HEK293 (cell line): ENCODE results near the gene VPS37C.
"Not testable (repeated sequence)": the region's sequence is repeated elsewhere in the genome, so short reads cannot be mapped to it uniquely, and the experiment has no call there.

Experiments used
- CTCF ChIA-PET: fragments of 350-600 bp; formaldehyde crosslinking; extraction: SDS; loops from one replicate; lab custom pipeline; 2021; ENCODE audit warnings: antibody characterized with exemption; lab: Yijun Ruan, JAX
- POLR2A ChIA-PET: fragments of 300-600 bp; formaldehyde crosslinking; extraction: SDS; loops from one replicate; lab custom pipeline; 2020; ENCODE audit warnings: antibody characterized with exemption, inconsistent platforms; lab: Yijun Ruan, JAX
- H3K27ac ChIP-seq: fragments of 200-500 bp; sonication (Bioruptor generic); 2 replicates; pipeline ENCODE4 v1.5.1; 2014; ENCODE audit warnings: low read depth, low read length, control low read depth, inconsistent platforms; ENCODE audit errors: extremely low read depth
- H3K36me3 ChIP-seq, 2 experiments: fragments of 200-500 bp in 1 of 2; sonication (Bioruptor generic) in 1 of 2; 1 replicate in 1 of 2; 2 replicates in 1 of 2; pipeline ENCODE4 v1.5.1; 2014 to 2017; ENCODE audit warnings: inconsistent platforms in 2 of 2, low read length in 2 of 2; ENCODE audit not compliant: control insufficient read depth in 2 of 2, insufficient read depth in 1 of 2
- H3K4me1 ChIP-seq: fragments of 200-500 bp; sonication (Bioruptor generic); 2 replicates; pipeline ENCODE4 v1.5.1; 2014; ENCODE audit warnings: mild to moderate bottlenecking, low read length, inconsistent platforms; ENCODE audit not compliant: control insufficient read depth, insufficient read depth
- H3K4me3 ChIP-seq: 2 replicates; pipeline ENCODE4 v1.5.1; 2011; ENCODE audit warnings: low read depth, mild to moderate bottlenecking, control low read depth, low read length, moderate library complexity
- H3K9me3 ChIP-seq: fragments of 200-500 bp; sonication (Bioruptor generic); 2 replicates; pipeline ENCODE4 v1.5.1; 2014; ENCODE audit warnings: low read depth, low read length, inconsistent platforms; ENCODE audit not compliant: control insufficient read depth, insufficient read depth
- OSR2 ChIP-seq: fragments of 450-650 bp; formaldehyde crosslinking; IDR thresholded peaks from 2 replicates; pipeline ENCODE4 v1.5.1; 2016; ENCODE audit warnings: missing biosample characterization, missing genetic modification characterization
- PRDM1 ChIP-seq: fragments of 450-650 bp; formaldehyde crosslinking; IDR thresholded peaks from 2 replicates; pipeline ENCODE4; 2016; ENCODE audit warnings: missing biosample characterization, missing genetic modification characterization
- ZNF140 ChIP-seq: fragments of 450-650 bp; formaldehyde crosslinking; IDR thresholded peaks from 2 replicates; pipeline ENCODE4 v1.5.1; 2016; ENCODE audit warnings: missing biosample characterization, missing genetic modification characterization
- ZNF175 ChIP-seq: fragments of 450-650 bp; formaldehyde crosslinking; IDR thresholded peaks from 2 replicates; pipeline ENCODE4 v1.5.1; 2016; ENCODE audit warnings: missing biosample characterization, missing genetic modification characterization
- ZNF19 ChIP-seq: fragments of 450-650 bp; formaldehyde crosslinking; IDR thresholded peaks from 2 replicates; pipeline ENCODE4; 2016; ENCODE audit warnings: missing biosample characterization, missing genetic modification characterization, low read depth
- ZNF24 ChIP-seq: fragments of 450-650 bp; formaldehyde crosslinking; IDR thresholded peaks from 2 replicates; pipeline ENCODE4 v1.5.1; 2016; ENCODE audit warnings: missing biosample characterization, missing genetic modification characterization
- ZNF280D ChIP-seq: fragments of 450-650 bp; formaldehyde crosslinking; IDR thresholded peaks from 2 replicates; pipeline ENCODE4 v1.5.1; 2016; ENCODE audit warnings: missing biosample characterization, missing genetic modification characterization
- ZNF292 ChIP-seq: fragments of 450-650 bp; formaldehyde crosslinking; IDR thresholded peaks from 2 replicates; pipeline ENCODE4 v1.5.1; 2016; ENCODE audit warnings: low read depth, missing biosample characterization, missing genetic modification characterization, borderline replicate concordance
- ZNF362 ChIP-seq: fragments of 450-650 bp; formaldehyde crosslinking; IDR thresholded peaks from 2 replicates; pipeline ENCODE4 v1.5.1; 2016; ENCODE audit warnings: missing biosample characterization, missing genetic modification characterization
- ZNF707 ChIP-seq: fragments of 450-650 bp; formaldehyde crosslinking; IDR thresholded peaks from 2 replicates; pipeline ENCODE4 v1.5.1; 2016; ENCODE audit warnings: missing biosample characterization, missing genetic modification characterization
- ZNF776 ChIP-seq: fragments of 450-650 bp; formaldehyde crosslinking; IDR thresholded peaks from 2 replicates; pipeline ENCODE4 v1.5.0; 2017; ENCODE audit warnings: missing biosample characterization, missing genetic modification characterization, borderline replicate concordance
- ZNF843 ChIP-seq: fragments of 450-650 bp; formaldehyde crosslinking; IDR thresholded peaks from 2 replicates; pipeline ENCODE4 v1.5.1; 2016; ENCODE audit warnings: missing biosample characterization, missing genetic modification characterization
- ZXDB ChIP-seq: fragments of 450-650 bp; formaldehyde crosslinking; IDR thresholded peaks from 2 replicates; pipeline ENCODE4 v1.5.1; 2016; ENCODE audit warnings: missing biosample characterization, missing genetic modification characterization
- TF ChIP-seq, protein P1 (sequence below): fragments of 450-650 bp; formaldehyde crosslinking; IDR thresholded peaks from 2 replicates; pipeline ENCODE4 v1.5.1; 2016; ENCODE audit warnings: missing biosample characterization, missing genetic modification characterization
- TF ChIP-seq, protein P2 (sequence below): fragments of 450-650 bp; formaldehyde crosslinking; optimal IDR thresholded peaks from 2 replicates; pipeline ENCODE3; 2016; ENCODE audit warnings: missing biosample characterization, mild to moderate bottlenecking, missing genetic modification characterization

VPS37C gene

DNA sequence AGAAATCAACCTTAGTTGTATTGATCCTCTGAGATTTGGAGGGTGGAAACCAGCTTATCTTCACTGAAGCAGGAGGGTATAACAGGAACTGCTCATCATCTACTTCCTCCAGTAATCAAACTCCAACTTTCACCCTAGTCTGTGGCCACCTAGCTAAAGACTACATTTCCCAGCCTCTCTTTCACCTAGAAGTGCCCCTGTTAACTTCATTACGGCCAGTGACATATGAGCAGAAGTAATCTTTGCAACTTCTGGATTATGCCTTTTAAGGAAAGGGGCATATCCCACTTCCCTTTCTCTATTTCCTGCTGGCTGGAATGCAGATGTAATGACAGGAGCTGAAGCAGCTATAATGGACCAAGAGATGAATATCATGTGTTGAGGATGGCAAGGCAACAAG is 7.6 kb upstream of the VPS37C start:
- ChIA-PET POLR2A (no interaction called here), CTCF (interaction anchor here (2.3 to 2.7 kb wide), 2 partner anchors 19 to 337 kb away, joined by 9 to 19 read pairs; no protein-coding TSS in a partner anchor)
- H3K9me3 ChIP-seq, result no peaks in the 10 kb centered on the region
- TF ChIP-seq, protein P1, sequence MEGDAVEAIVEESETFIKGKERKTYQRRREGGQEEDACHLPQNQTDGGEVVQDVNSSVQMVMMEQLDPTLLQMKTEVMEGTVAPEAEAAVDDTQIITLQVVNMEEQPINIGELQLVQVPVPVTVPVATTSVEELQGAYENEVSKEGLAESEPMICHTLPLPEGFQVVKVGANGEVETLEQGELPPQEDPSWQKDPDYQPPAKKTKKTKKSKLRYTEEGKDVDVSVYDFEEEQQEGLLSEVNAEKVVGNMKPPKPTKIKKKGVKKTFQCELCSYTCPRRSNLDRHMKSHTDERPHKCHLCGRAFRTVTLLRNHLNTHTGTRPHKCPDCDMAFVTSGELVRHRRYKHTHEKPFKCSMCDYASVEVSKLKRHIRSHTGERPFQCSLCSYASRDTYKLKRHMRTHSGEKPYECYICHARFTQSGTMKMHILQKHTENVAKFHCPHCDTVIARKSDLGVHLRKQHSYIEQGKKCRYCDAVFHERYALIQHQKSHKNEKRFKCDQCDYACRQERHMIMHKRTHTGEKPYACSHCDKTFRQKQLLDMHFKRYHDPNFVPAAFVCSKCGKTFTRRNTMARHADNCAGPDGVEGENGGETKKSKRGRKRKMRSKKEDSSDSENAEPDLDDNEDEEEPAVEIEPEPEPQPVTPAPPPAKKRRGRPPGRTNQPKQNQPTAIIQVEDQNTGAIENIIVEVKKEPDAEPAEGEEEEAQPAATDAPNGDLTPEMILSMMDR (tag by site-specific recombination), result no peak
- TF ChIP-seq ZNF843 (tag by site-specific recombination), result no peak
- H3K4me1 ChIP-seq, result no peaks in the 10 kb centered on the region
- H3K27ac ChIP-seq, result no peak overlapping the region
- H3K4me3 ChIP-seq, result no peak overlapping the region
- no peaks in the 10 kb centered on the region for H3K36me3 ChIP-seq

DNA sequence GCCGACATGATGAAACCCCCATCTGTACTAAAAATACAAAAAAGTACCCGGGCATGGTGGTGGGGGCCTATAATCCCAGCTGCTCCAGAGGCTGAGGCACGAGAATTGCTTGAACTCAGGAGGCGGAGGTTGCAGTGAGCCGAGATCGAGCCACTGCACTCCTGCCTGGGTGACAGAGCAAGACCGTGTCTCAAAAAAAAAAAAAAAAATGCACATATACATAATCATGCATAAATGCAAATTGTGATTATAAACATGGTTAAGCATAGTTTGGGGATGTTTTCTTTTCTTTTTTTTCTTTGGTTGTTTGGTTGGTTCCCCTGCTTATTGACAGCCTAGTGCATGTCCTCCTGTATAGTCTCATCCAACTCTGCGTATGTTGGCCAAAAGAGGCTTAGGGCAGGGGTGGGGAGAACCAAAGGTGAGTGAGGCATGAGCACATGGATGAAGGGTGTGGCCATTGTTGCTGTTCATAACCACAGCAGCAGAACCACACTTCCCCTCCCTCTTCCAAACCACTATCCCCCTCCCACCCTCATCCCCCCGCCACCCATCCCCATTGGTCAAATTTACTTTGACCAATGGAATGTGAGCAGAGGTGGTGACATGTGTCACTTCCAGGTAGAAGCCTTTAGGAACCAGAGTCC is 6.9 kb upstream of the VPS37C start:
- Histone ChIP-seq H3K27ac (no peak overlapping the region), H3K4me1 (no peaks in the 10 kb centered on the region), H3K9me3 (no peaks in the 10 kb centered on the region), H3K4me3 (no peak overlapping the region), H3K36me3 (no peaks in the 10 kb centered on the region)
- CTCF ChIA-PET, result interaction anchor here (0.6 to 2.7 kb wide), 4 partner anchors 19 to 337 kb away, joined by 3 to 19 read pairs (median 7); no protein-coding TSS in a partner anchor
- POLR2A ChIA-PET, result no interaction called here
- TF ChIP-seq ZXDB (tag by site-specific recombination), result no peak
- TF ChIP-seq ZNF292, result no peak
- TF ChIP-seq ZNF362 (tag by site-specific recombination), result no peak
- no peak for TF ChIP-seq ZNF776 (tag by site-specific recombination)

DNA sequence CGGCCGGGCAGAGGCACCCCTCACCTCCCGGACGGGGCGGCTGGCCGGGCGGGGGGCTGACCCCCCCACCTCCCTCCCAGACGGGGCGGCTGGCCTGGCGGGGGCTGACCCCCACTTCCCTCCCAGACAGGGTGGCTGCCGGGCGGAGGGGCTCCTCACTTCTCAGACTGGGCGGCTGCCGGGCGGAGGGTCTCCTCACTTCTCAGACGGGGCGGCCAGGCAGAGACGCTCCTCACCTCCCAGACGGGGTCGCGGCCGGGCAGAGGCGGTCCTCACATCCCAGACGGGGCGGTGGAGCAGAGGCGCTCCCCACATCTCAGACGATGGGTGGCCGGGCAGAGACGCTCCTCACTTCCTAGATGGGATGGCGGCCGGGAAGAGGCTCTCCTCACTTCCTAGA is 5.1 kb upstream of the VPS37C start:
- H3K27ac ChIP-seq, H3K36me3 ChIP-seq, H3K4me3 ChIP-seq, POLR2A ChIA-PET, H3K9me3 ChIP-seq, H3K4me1 ChIP-seq: not testable (repeated sequence)
- CTCF ChIA-PET, result interaction anchor here (0.9 kb wide), 1 partner anchor 132 kb away, joined by 4 read pairs; no protein-coding TSS in a partner anchor

- H3K4me3 ChIP-seq, POLR2A ChIA-PET, H3K9me3 ChIP-seq, H3K36me3 ChIP-seq, H3K27ac ChIP-seq, H3K4me1 ChIP-seq, CTCF ChIA-PET: not testable (repeated sequence)
Measured at GRCh38 chr11:61165785-61166184, 4.6 kb upstream of the VPS37C start.

- CTCF ChIA-PET, result no interaction called here
- TF ChIP-seq ZNF175 (tag by site-specific recombination), result no peak
- TF ChIP-seq, protein P2, sequence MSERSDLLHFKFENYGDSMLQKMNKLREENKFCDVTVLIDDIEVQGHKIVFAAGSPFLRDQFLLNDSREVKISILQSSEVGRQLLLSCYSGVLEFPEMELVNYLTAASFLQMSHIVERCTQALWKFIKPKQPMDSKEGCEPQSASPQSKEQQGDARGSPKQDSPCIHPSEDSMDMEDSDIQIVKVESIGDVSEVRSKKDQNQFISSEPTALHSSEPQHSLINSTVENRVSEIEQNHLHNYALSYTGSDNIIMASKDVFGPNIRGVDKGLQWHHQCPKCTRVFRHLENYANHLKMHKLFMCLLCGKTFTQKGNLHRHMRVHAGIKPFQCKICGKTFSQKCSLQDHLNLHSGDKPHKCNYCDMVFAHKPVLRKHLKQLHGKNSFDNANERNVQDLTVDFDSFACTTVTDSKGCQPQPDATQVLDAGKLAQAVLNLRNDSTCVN (tag by site-specific recombination), result no peak
- no peak for TF ChIP-seq ZNF280D (tag by site-specific recombination)
- TF ChIP-seq ZNF19 (tag by site-specific recombination), result no peak
- no peak for TF ChIP-seq ZNF140 (tag by site-specific recombination)
- TF ChIP-seq ZNF24 (tag by site-specific recombination), result no peak
- TF ChIP-seq ZNF843 (tag by site-specific recombination), result no peak
- TF ChIP-seq OSR2, result no peak
- TF ChIP-seq ZNF707, result no peak
- no peak for TF ChIP-seq PRDM1
Measured at GRCh38 chr11:61164606-61165424, 3.6 kb upstream of the VPS37C start.

More at GRCh38 chr11:61164606-61165424, 3.6 kb upstream of the VPS37C start:
- H3K4me1 ChIP-seq, result no peaks in the 10 kb centered on the region
- no peaks in the 10 kb centered on the region for H3K36me3 ChIP-seq
- H3K4me3 ChIP-seq, result no peak overlapping the region
- H3K27ac ChIP-seq, result no peak overlapping the region
- H3K9me3 ChIP-seq, result no peaks in the 10 kb centered on the region
- POLR2A ChIA-PET, result no interaction called here
